Jurkat, Clone E6-1 (cell line): ENCODE measurements around the gene BCL2L15.
"Not testable (repeated sequence)": the region's sequence is repeated elsewhere in the genome, so short reads cannot be mapped to it uniquely, and the experiment has no call there.

Experiments
- DNase-seq: peaks from one replicate; pipeline ENCODE4 v3.0.0-alpha.2; 2011; ENCODE audit warnings: low read depth, low spot score
- H3K4me3 ChIP-seq: 2 replicates; pipeline ENCODE4 v1.5.1; 2011; ENCODE audit warnings: mild to moderate bottlenecking, low read length, control low read depth, moderate library complexity

Gene BCL2L15

DNA sequence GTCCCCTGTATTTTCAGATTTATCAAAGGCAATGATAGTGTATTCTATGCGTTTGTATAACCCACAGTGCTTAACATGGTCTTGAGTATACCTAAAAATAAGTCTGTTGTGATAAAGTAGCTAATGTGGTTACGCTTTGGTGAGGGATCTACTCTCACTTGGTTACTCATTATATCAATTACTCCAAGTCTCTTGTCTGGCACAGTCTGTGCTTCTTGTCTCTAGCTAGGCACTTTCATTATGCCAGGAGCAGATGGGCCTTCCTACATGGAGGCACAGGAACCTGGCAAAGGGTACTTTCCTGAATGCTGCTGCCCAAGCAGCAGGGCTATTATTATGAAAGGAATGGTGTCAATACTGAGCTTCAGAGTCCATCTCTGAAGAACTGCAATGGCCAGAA lies 11.7 kb downstream of the BCL2L15 start:
- DNase-seq: no peak

GRCh38 chr1:113874012-113874879 lies 13.1 kb downstream of the BCL2L15 start:
- H3K4me3 ChIP-seq: no peak overlapping the region
- peak; percentile 28 for DNase-seq

More for the DNA sequence above, 11.7 kb downstream of the BCL2L15 start:
- H3K4me3 ChIP-seq: no peak overlapping the region

- peak; percentile 32 for DNase-seq
- no peak overlapping the region; the same call in 1 of the 2 replicates for H3K4me3 ChIP-seq
Measured at GRCh38 chr1:113872219-113872935, 15.0 kb downstream of the BCL2L15 start.

GRCh38 chr1:113871597-113872113 lies 15.7 kb downstream of the BCL2L15 start, which contains the start of gene PTPN22:
PTPN22 (minus strand) TSS chr1:113871712.
- H3K4me3 ChIP-seq: peak within 1 kb of the TSS; percentile 63
- peak; percentile 95 for DNase-seq

DNA sequence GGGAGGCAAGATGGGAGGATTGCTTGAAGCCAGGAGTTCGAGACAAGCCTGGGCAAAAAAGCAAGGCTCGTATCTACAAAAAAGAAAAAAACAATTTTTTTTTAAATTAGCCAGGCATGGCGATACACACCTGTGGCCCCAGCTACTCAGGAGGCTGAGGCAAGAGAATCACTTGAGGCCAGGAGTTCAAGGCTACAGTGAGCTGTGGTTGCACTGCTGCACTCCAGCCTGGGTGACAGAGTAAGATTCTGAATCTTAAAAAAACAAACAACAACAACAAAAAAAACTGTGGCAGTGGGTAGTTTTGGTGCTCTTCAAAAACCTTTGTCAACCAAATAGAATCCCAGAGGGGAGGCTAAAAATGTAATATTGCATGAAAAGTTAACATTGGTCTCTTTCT lies 16.6 kb downstream of the BCL2L15 start:
- DNase-seq: peak; percentile 32
- H3K4me3 ChIP-seq: peak overlapping the region; percentile 63

GRCh38 chr1:113868387-113869083 lies 18.8 kb downstream of the BCL2L15 start:
- no peak for DNase-seq
- no peak overlapping the region for H3K4me3 ChIP-seq

DNA sequence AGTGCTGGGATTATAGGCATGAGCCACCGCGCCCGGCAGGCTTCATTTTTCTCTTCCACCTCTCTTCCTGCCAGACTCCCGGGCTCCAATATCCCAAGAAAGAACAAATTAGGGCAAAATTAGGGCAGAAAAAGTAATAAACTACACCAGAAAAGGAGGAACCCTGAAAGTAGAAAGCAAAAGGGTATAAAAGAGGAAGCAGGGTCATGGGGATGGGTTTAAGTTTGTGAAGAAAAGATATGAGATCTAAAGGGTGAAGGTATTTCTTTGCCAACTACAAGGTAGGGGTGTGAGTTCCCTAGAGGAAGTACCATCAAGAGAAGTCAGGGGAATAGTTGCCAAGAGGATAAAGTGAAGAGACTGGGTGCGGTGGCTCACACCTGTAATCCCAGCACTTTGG lies 25.7 kb downstream of the BCL2L15 start:
- H3K4me3 ChIP-seq: no peak overlapping the region
- no peak for DNase-seq

DNA sequence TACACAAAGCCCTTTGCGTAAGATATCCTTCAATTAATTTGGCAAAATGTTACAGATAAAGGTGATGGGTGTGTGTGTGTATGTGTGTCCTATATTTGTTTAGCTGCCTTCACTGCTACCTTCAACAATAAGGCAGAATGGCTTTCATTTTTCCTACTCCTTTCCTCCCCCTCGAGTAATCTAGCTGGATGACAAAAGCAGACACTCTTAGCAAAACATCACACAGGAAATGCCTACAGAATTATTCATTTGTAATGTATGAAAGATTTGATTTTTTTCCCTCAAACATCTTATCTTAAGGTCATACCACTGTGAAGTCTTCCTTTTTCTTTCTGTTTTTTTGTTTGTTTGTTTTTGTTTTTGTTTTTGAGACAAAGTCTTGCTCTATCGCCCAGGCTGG lies 26.5 kb downstream of the BCL2L15 start:
- no peak for DNase-seq
- no peak overlapping the region for H3K4me3 ChIP-seq

DNA sequence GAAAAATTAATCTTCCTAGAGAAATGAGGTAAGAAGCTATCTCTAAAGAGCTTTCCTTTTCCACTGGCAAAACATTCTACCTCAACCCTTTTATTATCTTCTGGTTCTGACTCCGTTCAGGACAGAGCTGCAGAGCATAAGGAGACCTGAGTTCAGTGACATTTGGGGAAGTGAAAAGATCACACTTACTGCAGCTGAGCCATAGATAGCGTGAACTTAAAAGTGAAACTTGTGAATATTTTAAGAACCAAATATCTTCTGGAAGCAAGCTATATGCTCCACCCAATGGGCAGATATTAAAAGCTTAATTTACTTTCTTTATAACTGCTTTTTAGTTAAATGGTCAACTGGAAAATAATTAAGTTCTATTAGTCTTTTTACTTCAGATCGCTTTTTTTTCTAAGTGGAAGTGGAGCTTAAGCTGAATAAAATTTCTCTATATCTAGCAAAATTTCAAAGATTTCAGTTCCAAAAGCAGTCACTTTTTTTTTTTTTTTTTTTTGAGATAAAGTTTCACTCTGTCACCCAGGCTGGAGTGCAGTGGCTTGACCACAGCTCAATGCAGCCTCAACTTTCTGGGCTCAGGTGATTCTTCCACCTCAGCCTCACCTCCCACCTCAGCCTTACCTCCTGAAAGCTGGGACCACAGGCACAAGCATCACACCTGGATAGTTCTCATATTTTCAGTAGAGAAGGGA lies 27.8 kb downstream of the BCL2L15 start:
- no peak overlapping the region for H3K4me3 ChIP-seq
- no peak for DNase-seq

GRCh38 chr1:113858982-113859381 lies 28.4 kb downstream of the BCL2L15 start:
- H3K4me3 ChIP-seq: no peak overlapping the region
- DNase-seq: no peak

DNA sequence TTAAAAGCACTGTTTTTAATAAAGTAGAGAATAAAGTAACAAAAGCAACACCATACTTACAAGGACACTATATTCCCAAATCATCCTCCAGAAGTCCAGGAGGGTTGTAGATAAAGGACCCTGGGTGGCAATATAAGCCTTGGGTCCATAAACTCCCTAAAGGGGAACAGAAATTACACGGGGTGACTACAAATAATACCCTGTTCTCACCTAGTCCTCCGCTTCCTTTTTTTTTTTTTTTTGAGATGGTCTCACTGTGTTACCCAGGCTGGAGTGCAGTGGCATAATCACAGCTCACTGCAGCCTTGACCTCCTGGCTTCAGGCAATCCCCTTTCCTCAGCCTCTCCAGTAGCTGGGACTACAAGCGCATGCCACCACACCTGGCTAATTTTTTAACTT lies 29.0 kb downstream of the BCL2L15 start:
- H3K4me3 ChIP-seq: no peak overlapping the region
- DNase-seq: no peak

GRCh38 chr1:113857776-113858175 lies 29.6 kb downstream of the BCL2L15 start:
- no peak for DNase-seq
- H3K4me3 ChIP-seq: no peak overlapping the region

DNA sequence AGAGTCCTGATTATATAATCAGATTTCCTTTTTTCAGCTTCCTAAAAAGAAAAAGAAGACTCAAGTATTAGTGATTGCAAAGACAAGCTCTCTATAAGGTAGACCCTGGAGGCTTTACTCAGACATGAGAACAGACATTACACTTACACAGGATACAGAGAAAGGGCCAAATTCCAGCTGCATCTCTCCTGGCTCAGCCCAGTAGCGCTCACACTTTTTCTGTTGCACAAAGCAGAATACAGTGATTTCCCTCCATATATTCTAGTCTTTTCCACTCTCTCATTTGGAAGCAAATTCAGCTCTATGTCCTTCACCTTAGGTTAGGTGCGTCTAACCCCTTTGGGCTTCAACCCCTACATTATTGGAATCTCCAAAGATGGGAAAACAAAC lies 31.0 kb downstream of the BCL2L15 start:
- DNase-seq: no peak
- H3K4me3 ChIP-seq: no peak overlapping the region

DNA sequence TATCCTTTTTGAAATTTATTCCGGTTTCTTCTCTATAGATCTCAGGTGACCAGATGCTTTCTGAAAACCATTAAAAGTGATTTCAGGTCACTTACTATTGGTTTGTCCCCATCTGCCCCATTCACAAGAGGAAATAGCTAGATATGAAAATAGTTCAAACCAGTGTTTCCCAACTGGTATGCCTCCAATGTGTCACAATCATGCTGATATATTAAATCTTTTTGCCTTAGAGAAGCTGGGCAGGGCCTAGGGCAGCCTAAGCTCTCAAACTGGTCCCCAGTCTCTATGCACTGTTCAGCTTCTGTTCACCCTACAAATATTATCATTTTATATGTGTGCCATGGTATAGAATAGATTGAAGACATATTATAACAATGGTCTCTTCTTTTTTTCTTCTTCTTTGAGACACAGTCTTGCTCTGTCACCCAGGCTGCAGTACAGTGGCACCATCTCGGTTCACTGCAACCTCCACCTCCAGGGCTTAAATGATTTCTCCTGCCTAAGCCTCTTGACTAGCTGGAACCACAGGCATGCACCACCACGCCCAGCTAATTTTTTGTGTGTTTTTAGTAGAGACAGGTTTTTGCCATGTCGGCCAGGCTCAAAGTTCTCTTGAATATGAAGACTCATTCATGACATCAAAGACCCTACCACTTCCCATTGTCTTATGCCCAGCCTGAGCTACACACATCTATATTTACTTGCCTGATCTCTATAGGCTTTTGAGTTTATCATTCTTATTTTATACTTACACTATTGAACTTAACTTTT lies 31.6 kb downstream of the BCL2L15 start:
- DNase-seq: no peak
- no peak overlapping the region for H3K4me3 ChIP-seq

GRCh38 chr1:113854234-113854633 lies 33.1 kb downstream of the BCL2L15 start:
- no peak for DNase-seq
- H3K4me3 ChIP-seq: no peak overlapping the region

DNA sequence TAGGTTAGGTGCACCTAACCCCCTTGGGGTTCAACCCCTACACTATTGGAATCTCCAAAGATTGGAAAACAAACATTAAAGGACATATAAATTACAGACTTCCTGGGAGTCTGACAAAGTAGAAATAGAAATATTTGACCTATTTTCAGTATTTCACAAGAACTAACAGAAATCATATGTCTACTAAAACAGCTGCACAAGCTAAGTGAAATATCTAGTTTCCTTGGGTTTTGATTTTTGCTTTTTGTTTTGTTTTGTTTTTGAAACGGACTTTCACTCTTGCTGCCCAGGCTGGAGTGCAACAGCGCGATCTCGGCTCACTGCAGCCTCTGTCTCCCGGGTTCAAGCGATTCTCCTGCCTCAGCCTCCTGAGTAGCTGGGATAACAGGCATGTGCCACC lies 34.7 kb downstream of the BCL2L15 start:
- not testable (repeated sequence) for H3K4me3 ChIP-seq, DNase-seq

GRCh38 chr1:113850127-113850796 lies 37.1 kb downstream of the BCL2L15 start:
- no peak overlapping the region for H3K4me3 ChIP-seq
- DNase-seq: no peak

- no peak overlapping the region for H3K4me3 ChIP-seq
- DNase-seq: no peak
Measured at GRCh38 chr1:113849072-113849471, 38.3 kb downstream of the BCL2L15 start.
